ENCODE data around the gene SEMA5B.

SEMA5B gene

GRCh38 chr3:123036352-123037014 lies 8.9 kb upstream of the SEMA5B start:
- H3K27ac ChIP-seq, result no peak overlapping the region

GRCh38 chr3:123034996-123035395 lies 7.4 kb upstream of the SEMA5B start:
- TF ChIP-seq ZFX (IDR thresholded peaks at IDR 0.05; ENCODE audit: borderline replicate concordance) (no peak), CTCF (IDR thresholded peaks at IDR 0.05) (no peak)
- H3K27ac ChIP-seq, result no peak overlapping the region

More at GRCh38 chr3:123036352-123037014, 8.9 kb upstream of the SEMA5B start:
- TF ChIP-seq ZFX (IDR thresholded peaks at IDR 0.05; ENCODE audit: borderline replicate concordance), result no peak
- no peak for TF ChIP-seq CTCF (IDR thresholded peaks at IDR 0.05)

- H3K27ac ChIP-seq, result no peak overlapping the region
- TF ChIP-seq ZFX (IDR thresholded peaks at IDR 0.05; ENCODE audit: borderline replicate concordance) (no peak), CTCF (IDR thresholded peaks at IDR 0.05) (no peak)
Observed at GRCh38 chr3:123034120-123034519, 6.6 kb upstream of the SEMA5B start.

GRCh38 chr3:123032057-123032456 lies 4.5 kb upstream of the SEMA5B start:
- no peak overlapping the region for H3K27ac ChIP-seq
- TF ChIP-seq ZFX (IDR thresholded peaks at IDR 0.05; ENCODE audit: borderline replicate concordance), result no peak
- no peak for TF ChIP-seq CTCF (IDR thresholded peaks at IDR 0.05)

GRCh38 chr3:123031051-123031450 lies 3.5 kb upstream of the SEMA5B start:
- H3K27ac ChIP-seq, result no peak overlapping the region
- TF ChIP-seq CTCF (IDR thresholded peaks at IDR 0.05), result no peak
- TF ChIP-seq ZFX (IDR thresholded peaks at IDR 0.05; ENCODE audit: borderline replicate concordance), result no peak

- TF ChIP-seq ZFX (IDR thresholded peaks at IDR 0.05; ENCODE audit: borderline replicate concordance) (no peak), CTCF (IDR thresholded peaks at IDR 0.05) (peak; percentile 75)
- no peak overlapping the region for H3K27ac ChIP-seq
Observed at GRCh38 chr3:123028233-123028828, 768 bp upstream of the SEMA5B start.

- H3K27ac ChIP-seq, result no peak overlapping the region
- TF ChIP-seq CTCF (IDR thresholded peaks at IDR 0.05) (no peak), ZFX (IDR thresholded peaks at IDR 0.05; ENCODE audit: borderline replicate concordance) (no peak)
Observed at GRCh38 chr3:123026565-123027291, 835 bp downstream of the SEMA5B start.
